NCI-H2107 (cell line): Measurements from ENCODE around the gene C1orf159.

Experiments
- DNase-seq: peaks from one replicate; lab custom pipeline; 2025; lab: John Stamatoyannopoulos, UW

The C1orf159 gene

GRCh38 chr1:1092149-1092855 is 23.6 kb downstream of the C1orf159 start:
- DNase-seq, result no peak

- DNase-seq, result no peak
These were observed 24.3 kb downstream of the C1orf159 start for GRCh38 chr1:1091344-1092148.

- no peak for DNase-seq
These were observed 25.2 kb downstream of the C1orf159 start for GRCh38 chr1:1090424-1091343.

- DNase-seq, result no peak
These were observed 26.0 kb downstream of the C1orf159 start for GRCh38 chr1:1089731-1090423.

GRCh38 chr1:1088801-1089680 is 26.8 kb downstream of the C1orf159 start:
- DNase-seq, result no peak

- DNase-seq, result no peak
These were observed 27.7 kb downstream of the C1orf159 start for GRCh38 chr1:1088029-1088800.

- no peak for DNase-seq
These were observed 28.4 kb downstream of the C1orf159 start for GRCh38 chr1:1087351-1088028.

- DNase-seq, result no peak
These were observed 29.0 kb downstream of the C1orf159 start for GRCh38 chr1:1086911-1087341.

GRCh38 chr1:1085911-1086841 is 29.7 kb downstream of the C1orf159 start:
- no peak for DNase-seq

- no peak for DNase-seq
These were observed 30.6 kb downstream of the C1orf159 start for GRCh38 chr1:1085171-1085841.

- no peak for DNase-seq
These were observed 31.3 kb downstream of the C1orf159 start for GRCh38 chr1:1084372-1085170.

GRCh38 chr1:1083416-1084371 is 32.2 kb downstream of the C1orf159 start:
- no peak for DNase-seq

GRCh38 chr1:1082776-1083415 is 33.0 kb downstream of the C1orf159 start:
- no peak for DNase-seq

GRCh38 chr1:1082239-1082775 is 33.6 kb downstream of the C1orf159 start:
- no peak for DNase-seq
